Frontal cortex (tissue), 4 donors: Measurements from ENCODE around the gene GAB2. TPM values are rescaled to one million over a fixed set of nuclear protein-coding genes. Genes with fewer than 3 reads are reported as not detected.

Experiments
- DNase-seq, 2 donors: peaks; one replicate each; pipeline ENCODE4 v3.0.0; 2012; ENCODE audit warnings: low spot score in 2 of 2
- FAIRE-seq: peaks from 2 replicates; lab custom pipeline; 2012; peaks lifted over from hg19 to GRCh38; lab: Jason Lieb, UNC
- total RNA-seq: library from RNA; depleted of rRNA; stranded (reverse); fragments of >200 nt; gene quantifications from one replicate; pipeline ENCODE4 v1.2.3, GENCODE V29; 2014
- donor health status: control.
- donor health status: control.
- donor health status: control.

GAB2 gene
- total RNA-seq, 1 donor from 2014 or later = 20.8 TPM

DNA sequence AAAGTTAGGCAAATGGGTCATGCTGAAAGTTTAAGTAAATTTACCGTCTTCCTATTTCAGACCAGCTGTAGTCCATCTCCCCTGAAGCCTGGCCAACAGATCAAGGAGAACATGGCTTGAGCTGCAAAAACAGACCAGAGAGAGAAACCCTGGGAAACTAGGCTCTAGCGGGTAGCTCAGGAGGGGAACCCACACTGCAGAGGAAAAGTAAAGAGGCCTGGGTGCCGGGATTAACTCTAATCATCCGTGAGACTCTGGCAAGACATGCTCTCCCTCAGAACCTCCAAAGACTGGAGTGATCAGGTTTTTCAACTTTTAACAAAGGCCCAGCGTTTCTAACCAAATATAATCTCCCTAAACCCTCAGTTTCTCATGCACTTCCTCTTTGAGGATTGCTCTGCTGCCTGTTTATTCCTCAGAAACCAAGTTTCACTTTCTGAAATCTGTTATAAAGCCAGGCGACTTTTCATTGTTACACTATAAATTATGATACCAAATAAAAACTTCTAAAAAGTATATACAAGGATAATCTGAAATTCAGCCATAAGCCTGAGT lies 67.5 kb downstream of the GAB2 start:
- FAIRE-seq = no peak
- no peak for DNase-seq

DNA sequence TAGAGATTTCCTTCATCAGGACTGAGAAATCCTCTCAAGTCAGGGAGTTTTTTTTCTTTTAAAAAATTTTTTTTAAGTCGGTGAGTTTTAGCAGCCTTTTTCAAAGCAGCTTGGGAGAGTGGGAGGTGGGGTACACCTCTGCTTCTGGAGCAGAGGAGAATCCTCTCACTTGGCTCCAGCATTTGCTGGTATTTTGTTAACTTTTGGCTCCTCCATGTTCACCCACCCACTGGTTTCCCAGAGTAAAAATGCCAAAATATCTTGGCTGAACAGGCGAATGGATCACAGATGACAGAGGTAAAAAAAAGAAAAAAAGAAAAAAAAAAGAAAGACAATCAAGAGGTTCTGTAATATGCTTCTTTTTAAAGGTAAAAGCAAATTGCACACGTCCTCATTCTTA lies 68.0 kb downstream of the GAB2 start:
- no peak for FAIRE-seq
- no peak for DNase-seq

DNA sequence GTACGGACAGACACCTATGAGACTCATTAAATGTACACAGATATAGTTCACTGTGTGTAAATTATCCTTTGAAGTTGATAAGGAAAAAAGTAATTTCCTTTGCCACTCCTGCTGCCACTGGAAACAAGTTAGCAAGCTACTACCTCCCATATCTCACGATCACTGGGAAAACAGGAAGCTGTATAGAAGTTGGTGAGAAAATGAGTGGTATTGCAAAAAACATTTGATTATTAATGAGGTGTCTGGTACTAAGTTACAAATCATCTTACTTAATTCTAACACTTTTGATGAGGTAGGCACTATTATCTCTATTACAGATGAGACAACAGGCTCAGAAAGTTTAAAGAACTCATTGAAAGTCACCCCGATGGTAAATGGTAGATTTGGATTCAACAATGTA lies 68.5 kb downstream of the GAB2 start:
- FAIRE-seq (no peak), DNase-seq (no peak)

DNA sequence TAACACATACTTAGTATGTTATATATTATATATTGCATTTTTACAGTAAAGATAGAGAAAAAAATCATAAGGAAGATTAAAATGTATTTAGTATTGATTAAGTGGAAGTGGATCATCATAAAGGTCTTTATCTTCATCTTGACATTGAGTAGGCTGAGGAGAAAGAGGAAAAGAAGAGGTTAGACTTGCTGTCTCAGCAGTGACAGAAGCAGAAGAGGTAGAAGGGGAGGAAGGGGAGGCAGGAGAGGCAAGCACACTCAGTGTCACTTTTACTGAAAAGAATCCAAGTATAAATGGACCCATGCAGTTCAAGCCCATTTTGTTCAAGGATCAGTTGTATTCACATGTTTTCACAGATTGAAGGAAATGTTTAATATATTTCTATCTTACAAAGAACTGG lies 69.7 kb downstream of the GAB2 start:
- no peak for DNase-seq
- no peak for FAIRE-seq

DNA sequence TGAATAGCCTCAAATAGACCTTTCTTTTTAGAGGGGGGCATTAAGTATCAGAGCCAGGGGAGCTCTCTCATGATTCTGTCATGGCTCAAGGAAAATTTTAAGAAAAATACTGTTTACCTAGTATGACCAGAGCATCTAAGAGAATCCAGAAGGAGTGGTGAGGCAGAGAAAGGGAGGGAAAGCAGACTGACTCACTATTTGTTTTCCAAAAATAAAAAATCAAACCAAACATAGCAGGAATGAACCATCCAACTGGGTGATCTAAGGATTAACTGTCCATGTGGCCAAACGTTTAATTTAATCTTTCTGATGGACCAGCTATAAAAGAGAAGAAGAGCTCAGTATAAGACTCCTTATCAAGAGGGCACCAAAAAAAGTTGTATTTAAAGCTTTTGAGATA lies 70.8 kb downstream of the GAB2 start:
- FAIRE-seq = no peak
- DNase-seq = no peak

DNA sequence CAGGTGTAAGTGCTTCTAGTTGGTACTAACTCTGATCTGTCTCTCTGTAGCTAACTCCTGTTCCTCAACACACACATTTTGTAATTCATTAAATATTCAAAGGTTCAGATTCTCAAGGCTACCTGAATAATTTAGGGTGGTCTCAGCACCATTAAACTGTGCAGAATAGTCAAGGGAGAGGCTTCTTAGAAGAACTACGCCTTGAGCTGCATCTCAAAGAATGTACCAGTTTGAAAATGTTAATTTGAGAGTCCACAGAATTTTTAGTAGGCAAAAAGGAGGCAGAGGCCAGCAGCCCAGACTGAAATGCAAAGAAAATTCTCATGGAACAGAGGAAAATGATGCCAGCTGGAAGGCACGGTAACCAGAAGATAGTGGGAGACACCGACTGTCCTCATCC lies 72.2 kb downstream of the GAB2 start:
- no peak for FAIRE-seq
- DNase-seq = no peak

DNA sequence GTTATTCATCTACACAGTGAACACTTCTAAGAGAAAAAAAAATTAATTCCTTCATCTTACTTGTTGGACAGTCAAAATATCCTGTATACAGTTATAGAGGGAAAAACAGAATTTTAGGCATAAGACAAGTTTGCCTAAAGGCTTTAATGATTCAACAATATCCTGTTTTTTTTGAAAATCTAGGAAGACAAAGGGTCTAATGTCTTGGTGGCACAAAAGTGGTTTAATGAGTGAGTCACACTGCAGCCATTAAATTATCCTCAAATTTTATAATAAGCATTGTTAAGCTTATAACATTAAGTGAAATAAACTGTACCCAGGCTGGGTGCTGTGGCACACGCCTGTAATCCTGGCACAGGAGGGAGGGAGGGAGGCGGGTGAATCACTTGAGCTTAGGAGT lies 72.9 kb downstream of the GAB2 start:
- no peak for DNase-seq
- FAIRE-seq = peak; percentile 43

DNA sequence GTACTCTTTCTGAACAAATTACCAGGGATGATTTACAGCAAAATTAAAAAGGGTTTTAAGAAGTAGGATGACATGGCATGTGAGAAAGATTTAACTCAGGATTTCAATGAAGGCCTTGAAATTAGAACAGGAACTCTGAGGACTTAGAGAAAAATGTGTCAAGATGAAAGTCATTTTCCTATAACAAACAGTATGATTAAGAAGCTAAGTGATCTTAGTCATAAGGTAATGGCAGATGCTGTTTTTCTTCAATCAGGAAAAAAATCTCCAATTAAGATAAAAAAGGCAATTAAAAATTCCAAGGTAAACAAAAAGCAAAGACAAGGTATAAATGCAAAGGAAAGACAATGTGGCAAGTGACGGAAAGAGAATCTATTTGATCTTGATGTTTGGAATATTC lies 73.5 kb downstream of the GAB2 start:
- no peak for FAIRE-seq

DNA sequence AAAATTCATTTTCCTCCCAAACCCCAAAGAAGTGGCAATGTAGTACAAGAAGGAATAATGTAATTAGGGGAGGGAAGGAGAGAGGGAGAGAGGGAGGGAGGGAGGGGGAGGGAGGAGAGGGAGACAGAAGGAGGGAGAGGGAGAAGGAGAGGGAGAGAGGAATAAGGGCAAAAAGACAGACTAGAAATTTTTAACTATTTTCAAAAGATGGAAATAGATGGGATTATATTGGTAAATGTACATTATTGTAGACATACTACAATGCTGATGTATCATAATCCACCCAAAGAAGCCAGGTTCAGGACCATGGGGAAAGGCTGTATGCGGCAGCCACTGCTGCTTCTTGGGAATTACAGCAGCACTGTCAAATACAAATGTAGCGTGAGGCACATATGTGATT lies 74.3 kb downstream of the GAB2 start:
- FAIRE-seq = no peak
- no peak for DNase-seq

More for the DNA sequence above, 73.5 kb downstream of the GAB2 start:
- DNase-seq = no peak

DNA sequence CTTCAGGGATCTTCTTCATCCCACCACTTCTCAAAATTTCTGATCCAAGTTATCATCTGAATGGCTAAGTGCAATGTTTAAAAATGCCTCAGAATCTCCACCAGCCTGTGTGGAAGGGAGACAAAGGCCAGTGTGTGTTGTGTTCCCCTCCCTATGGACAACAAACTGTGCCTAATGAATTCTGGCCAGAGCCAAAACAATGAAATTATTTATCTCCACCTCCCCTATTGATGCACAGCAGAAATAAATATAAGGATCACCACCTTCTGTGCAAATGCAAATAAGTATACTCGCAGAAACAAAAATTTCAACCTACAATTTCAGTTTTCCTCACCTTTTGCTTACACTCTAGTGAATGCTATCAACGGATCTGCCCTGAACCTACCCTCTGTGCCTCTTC lies 75.8 kb downstream of the GAB2 start:
- DNase-seq (no peak), FAIRE-seq (no peak)

DNA sequence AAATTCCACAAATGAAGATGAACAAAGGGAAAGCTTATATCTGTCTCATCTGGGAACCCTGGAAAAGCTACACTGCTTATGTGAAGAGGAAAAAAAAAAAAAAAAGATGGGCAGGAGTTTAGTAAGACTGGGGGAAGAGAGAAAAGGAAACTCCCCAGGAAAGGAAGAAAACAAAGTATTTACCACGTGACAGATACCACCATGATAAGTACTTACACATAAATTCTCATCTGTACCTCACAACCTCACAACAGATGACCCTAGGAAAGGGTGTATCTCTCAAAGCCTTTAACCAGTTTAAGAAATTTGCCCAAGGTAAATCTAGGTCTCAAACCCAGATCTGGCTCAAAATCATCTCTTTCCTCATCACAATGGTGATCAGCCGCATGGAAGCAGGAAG lies 77.1 kb downstream of the GAB2 start:
- FAIRE-seq = no peak
- DNase-seq = no peak

DNA sequence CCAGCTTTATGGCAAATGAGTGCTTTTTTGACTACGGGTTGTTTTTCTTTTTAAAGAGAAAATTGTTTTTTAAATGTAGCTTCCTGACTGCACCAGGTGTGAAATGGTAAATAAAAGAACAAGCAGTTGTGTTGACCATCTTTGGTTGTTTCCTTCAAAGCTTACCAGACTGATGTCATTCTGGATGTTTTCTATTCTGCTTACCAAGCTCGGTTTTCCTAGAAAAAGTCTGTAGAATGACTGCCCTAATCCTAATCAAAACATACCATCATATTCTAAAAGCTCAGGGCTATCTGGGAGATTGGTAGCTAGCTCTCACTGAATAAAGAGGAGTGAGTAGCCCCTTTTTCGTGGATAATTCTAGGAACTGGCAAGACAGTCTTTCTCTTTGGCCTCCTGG lies 77.7 kb downstream of the GAB2 start:
- DNase-seq (no peak), FAIRE-seq (no peak)

DNA sequence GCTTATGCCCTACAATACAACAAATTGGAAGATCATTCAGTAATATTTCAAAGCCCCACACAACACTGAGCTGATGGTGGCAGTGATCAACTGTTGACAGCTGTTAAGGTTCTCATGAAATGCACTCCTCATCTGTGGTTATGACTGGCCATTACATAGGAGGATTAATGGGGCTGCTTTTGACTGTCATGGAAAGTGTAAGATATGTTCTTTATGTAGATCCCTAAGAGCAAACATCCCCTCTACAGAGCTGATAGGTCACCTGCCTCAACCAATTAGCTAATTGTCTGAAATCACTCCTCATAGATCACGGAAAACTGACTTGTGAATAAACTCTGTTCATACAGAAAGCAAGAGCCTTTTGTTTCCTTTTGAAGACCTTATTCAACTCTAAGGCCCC lies 78.1 kb downstream of the GAB2 start:
- FAIRE-seq = no peak
- DNase-seq = no peak

DNA sequence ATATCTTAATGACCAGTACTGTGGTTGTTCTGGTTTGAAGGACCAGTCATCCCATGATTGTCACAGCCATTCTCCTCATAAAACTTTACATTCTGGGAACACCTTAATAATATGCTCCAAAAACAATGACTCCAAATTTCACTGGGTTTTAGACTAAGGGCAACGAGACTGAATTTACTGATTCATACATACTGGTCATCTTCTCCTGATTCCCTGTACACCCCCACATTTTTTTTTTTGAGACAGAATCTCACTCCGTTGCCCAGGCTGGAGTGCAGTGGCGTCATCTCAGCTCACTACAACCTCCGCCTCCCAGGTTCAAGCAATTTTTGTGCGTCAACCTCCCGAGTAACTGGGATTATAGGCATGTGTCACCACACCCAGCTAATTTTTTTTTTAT lies 78.9 kb downstream of the GAB2 start:
- FAIRE-seq (no peak), DNase-seq (no peak)

DNA sequence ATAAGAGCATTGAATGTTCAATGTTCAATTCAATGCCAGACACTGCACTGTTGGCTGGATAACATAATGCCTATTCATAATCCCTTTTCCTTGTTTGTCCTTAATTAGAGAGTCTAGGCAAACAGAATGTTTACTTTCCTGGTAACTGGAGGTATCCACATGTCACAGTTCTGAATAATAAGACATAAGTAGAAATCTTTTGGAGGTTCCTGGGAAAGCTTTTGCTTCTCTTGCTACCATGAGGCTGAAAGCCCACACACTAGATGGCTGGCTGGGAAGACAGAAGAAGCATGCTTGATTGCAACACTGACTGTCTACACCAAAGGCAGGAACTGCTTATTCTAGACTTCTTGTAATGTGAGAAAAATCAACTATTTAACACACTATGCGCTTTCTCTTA lies 79.5 kb downstream of the GAB2 start:
- FAIRE-seq (no peak), DNase-seq (no peak)

DNA sequence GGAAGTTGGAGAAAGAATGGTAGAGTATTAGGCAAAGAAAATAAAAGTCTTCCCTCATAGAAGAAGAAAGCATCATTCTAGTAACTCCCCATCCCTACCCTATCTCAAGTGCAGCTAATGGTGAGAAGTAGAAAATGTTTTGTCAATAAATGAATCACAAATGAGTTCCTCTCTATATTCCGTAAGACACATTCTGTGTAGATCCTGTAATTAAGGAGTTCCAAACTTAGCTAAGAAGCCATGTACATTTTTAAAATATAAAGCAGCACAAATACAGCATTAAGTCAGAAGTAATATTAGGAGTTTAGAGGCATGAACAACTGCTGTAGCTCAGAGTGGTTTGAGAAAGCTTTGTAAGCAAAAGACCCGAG lies 80.1 kb downstream of the GAB2 start:
- DNase-seq (no peak), FAIRE-seq (no peak)

DNA sequence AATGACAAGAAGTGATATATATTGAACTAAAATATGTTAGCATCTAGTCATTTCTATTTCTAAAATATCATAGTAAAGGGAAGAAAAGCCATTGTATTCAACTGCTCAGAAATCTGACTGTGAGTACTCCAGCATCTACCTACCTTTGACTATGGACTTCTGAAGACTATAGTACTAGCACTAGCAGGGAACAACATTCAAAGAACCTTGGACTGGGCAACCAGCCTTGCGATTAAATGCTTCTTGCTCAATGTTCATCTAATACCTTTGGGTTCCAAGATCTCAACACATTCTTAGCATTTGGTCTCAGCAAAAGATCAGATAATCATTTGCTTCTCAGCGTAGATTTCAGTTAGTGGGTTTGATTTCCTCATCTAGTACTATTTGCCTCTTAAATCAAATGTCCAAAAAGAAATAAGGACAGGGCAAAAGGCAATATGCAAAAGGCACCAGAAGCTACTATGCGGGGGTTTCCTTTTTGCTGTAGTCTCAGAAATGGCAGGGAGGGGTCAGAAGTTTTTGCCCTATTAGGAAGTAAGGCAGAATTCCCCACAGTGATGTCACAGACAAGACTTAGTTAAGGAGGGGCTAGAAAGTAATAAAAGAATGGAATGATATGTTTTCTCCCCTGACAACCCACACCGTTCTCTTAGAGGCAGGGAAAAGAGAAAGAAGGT lies 80.6 kb downstream of the GAB2 start:
- FAIRE-seq (no peak), DNase-seq (no peak)

DNA sequence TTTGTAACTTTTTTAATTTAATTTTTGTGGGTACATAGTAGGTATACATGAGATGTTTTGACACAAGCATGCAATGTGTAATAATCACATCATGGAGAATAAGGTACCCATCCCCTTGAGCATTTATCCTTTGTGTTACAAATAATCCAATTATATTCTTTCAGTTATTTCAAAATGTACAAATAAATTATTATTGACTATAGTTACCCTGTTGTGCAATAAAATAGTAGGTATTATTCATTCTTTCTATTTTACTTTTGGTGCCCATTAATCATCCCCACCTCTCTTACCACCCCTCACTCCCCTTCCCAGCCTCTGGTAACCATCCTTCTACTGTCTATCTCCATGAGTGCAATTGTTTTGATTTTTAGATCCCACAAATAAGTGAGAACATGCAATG lies 83.5 kb downstream of the GAB2 start:
- FAIRE-seq = no peak

DNA sequence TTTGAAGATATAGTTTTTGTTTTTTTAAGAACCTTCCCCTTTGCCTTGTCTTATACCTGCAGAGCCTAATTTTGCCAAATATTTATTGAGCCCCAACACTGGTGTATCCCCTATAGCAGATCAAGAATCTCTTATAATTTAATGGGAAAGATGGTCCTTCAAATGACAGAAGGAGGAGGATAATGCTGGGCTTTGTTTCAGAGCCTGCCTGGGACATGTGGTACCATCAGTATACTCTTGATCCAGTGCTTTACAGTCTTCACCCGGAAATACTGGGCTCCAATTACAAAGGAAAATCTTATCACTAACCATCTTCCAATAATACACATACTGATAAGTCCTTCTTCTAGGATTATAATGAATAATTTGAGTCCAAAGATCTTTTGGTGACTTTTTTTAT lies 84.7 kb downstream of the GAB2 start:
- FAIRE-seq (no peak), DNase-seq (no peak)

More for the DNA sequence above, 83.5 kb downstream of the GAB2 start:
- no peak for DNase-seq

DNA sequence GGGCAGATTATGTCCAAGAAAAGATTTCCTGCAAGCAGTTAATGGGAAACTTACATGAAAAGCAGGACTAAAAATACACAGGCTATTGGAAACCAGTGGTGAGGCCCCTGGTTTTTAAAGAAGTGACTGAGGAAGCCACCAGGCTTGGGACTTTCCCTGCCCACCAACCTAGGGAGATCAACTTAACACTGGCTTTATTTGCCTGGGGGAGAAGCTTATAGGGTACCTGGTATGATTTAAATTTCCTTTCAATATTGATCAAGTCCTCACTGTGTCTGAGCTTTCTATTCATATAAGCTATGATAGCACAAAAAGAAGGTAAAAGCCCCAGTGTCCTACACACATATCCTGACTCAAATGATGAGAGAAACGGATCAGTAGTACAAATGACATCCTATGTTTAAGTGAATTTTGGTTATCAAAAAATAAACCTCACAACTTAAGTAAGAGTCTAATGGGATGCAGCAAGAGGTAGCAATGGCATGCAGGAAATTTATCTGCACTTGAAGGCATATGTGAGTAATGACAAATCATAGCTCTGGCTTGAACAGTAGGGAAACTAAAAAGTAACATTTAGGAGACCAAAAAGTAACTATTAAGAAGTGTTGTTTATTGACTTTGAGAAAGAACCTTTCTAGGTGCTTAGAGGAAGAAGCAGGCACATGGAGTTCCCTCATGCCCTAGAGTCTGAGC lies 85.3 kb downstream of the GAB2 start:
- DNase-seq (no peak), FAIRE-seq (no peak)

DNA sequence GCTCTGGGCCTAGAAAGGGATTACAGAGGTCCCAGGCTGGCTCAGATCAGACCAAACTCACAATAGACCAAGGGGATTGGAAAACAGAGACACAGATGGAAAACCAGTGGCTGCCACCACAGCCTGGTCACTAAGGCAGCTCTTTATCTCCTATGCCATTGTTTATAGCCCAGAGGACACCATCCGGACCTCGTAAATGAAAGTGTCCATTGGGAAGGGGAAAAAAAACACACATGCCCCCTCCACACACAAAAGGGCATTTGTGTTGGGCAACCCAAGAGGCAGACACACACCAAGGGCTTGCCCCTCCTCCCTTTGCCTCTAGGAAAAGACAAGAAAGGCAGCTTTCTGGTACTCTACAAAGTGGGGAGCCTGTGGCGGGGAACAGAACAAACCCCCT lies 85.9 kb downstream of the GAB2 start:
- no peak for DNase-seq
- FAIRE-seq = no peak

DNA sequence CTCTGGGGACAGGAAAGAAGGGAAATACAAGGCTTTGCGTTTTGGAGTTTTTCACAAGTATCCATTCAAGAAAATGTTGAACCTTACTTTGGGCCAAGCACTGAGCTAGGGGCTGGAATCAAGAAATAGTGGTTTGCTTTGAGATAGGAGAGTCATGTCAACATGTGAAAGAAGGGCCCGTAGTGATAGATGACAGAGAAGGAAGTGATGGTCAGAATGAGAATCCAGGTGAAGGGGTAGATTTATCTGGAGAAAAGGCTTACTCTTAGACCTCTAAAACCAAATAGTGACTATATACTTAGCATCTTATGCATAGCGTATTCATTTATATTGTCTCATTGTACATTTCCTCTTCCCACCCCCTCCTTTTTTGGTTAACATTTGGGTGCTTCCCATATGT lies 87.3 kb downstream of the GAB2 start:
- no peak for FAIRE-seq
- DNase-seq = no peak
